Glutamatergic neuron (in vitro differentiated cells): ENCODE results near the gene RAB15. TPM values are rescaled to one million over a fixed set of nuclear protein-coding genes. Genes with fewer than 3 reads are reported as not detected.

ENCODE experiments used
- DNase-seq: peaks from one replicate; pipeline ENCODE4 v3.0.0; 2022
- H3K27ac Mint-ChIP-seq: one replicate; pipeline ENCODE4 v1.8.0; 2020; ENCODE audit warnings: mild to moderate bottlenecking, mixed read lengths, inconsistent platforms; ENCODE audit not compliant: unreplicated experiment
- H3K27me3 Mint-ChIP-seq: one replicate; pipeline ENCODE4 v1.8.0; 2020; ENCODE audit warnings: mild to moderate bottlenecking, moderate library complexity, mixed read lengths, inconsistent platforms; ENCODE audit not compliant: unreplicated experiment
- H3K36me3 Mint-ChIP-seq: one replicate; pipeline ENCODE4 v1.8.0; 2020; ENCODE audit warnings: mild to moderate bottlenecking, mixed read lengths, inconsistent platforms; ENCODE audit not compliant: unreplicated experiment
- H3K4me1 Mint-ChIP-seq: one replicate; pipeline ENCODE4 v1.8.0; 2020; ENCODE audit warnings: mild to moderate bottlenecking, low read depth, mixed read lengths, inconsistent platforms; ENCODE audit not compliant: unreplicated experiment
- H3K4me3 Mint-ChIP-seq: one replicate; pipeline ENCODE4 v1.8.0; 2020; ENCODE audit warnings: mild to moderate bottlenecking, mixed read lengths, inconsistent platforms; ENCODE audit not compliant: unreplicated experiment
- H3K9me3 Mint-ChIP-seq: one replicate; pipeline ENCODE4 v1.8.0; 2020; ENCODE audit warnings: mild to moderate bottlenecking, moderate library complexity, mixed read lengths, inconsistent platforms; ENCODE audit not compliant: unreplicated experiment
- total RNA-seq: library from RNA; stranded (reverse); fragmentation: NEBNext Ultra II Directional; extraction: Animal tissue kit (Norgen Biotek cat#: 25700); gene quantifications from one replicate; pipeline ENCODE4 v1.2.1, GENCODE V29; 2021; ENCODE audit not compliant: unreplicated experiment
- TF ChIP-seq, protein P1 (sequence below): fragments of 200-600 bp; sonication (generic); IDR thresholded peaks from one replicate; pipeline ENCODE4 v1.5.0; 2021; ENCODE audit not compliant: partially characterized antibody, unreplicated experiment

RAB15 gene
- total RNA-seq, 1 donor from 2014 or later: 79.5 TPM

DNA sequence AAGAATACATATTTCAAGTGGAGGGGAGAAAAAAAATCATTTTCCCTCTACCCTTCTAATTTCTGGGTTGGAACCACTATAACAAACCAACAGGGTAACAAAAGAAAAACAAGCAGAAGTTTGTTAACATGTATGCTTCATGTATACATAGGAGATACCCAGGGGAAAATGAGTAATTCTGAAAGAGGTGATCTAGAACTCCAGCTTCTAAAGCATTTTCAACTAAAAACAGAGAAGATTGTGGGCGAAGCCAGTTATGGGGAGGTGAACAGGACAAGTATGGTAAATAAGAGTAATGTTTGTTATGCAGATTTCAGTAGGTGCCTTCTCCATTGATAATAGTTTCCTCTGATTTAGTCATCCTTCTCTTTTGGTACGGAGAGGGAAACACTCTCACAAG lies 31.3 kb upstream of the RAB15 start:
- H3K27ac Mint-ChIP-seq: no peak overlapping the region
- no peak overlapping the region for H3K4me3 Mint-ChIP-seq
- no peaks in the 10 kb centered on the region for H3K27me3 Mint-ChIP-seq

DNA sequence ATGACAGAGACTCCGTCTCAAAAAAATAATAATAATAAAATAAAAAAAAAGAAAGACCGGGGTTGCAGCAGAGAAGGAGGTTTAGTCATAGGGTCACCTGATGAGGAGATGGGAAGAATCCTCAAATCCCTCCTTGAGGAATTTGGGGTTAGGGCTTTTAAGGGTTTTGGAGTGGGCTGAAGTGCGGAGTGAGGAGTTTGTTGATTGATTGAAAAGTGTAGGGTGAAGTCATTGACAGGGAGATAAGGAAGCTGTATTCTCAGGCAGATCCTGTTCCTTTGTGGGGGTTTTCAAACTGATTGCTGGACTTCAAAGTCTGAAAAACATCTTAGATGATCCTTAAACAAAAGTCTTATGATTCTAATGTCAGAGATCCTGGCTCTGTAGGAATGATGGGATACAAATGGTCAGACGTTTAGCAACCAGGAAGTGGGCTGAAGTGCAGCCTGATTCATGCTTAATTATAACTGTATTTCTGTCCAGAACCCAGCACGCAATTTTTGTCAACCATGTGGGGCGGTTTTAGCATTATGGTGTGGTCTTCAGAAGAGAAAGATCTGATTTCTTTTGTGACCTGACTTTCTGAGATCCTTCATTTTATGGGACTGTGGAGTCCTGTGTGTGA lies 30.6 kb upstream of the RAB15 start:
- TF ChIP-seq, protein P1, sequence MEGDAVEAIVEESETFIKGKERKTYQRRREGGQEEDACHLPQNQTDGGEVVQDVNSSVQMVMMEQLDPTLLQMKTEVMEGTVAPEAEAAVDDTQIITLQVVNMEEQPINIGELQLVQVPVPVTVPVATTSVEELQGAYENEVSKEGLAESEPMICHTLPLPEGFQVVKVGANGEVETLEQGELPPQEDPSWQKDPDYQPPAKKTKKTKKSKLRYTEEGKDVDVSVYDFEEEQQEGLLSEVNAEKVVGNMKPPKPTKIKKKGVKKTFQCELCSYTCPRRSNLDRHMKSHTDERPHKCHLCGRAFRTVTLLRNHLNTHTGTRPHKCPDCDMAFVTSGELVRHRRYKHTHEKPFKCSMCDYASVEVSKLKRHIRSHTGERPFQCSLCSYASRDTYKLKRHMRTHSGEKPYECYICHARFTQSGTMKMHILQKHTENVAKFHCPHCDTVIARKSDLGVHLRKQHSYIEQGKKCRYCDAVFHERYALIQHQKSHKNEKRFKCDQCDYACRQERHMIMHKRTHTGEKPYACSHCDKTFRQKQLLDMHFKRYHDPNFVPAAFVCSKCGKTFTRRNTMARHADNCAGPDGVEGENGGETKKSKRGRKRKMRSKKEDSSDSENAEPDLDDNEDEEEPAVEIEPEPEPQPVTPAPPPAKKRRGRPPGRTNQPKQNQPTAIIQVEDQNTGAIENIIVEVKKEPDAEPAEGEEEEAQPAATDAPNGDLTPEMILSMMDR: no peak
- DNase-seq: no peak
- no peaks in the 10 kb centered on the region for H3K27me3 Mint-ChIP-seq
- H3K9me3 Mint-ChIP-seq: peaks cover 5% of the 10 kb centered on the region
- no peak overlapping the region for H3K27ac Mint-ChIP-seq
- peaks cover 14% of the 10 kb centered on the region for H3K4me1 Mint-ChIP-seq
- no peaks in the 10 kb centered on the region for H3K36me3 Mint-ChIP-seq
- H3K4me3 Mint-ChIP-seq: no peak overlapping the region

More for the DNA sequence above, 31.3 kb upstream of the RAB15 start:
- H3K9me3 Mint-ChIP-seq: peaks cover 5% of the 10 kb centered on the region
- no peak for DNase-seq
- TF ChIP-seq, protein P1: no peak
- peaks cover 14% of the 10 kb centered on the region for H3K4me1 Mint-ChIP-seq
- no peaks in the 10 kb centered on the region for H3K36me3 Mint-ChIP-seq

DNA sequence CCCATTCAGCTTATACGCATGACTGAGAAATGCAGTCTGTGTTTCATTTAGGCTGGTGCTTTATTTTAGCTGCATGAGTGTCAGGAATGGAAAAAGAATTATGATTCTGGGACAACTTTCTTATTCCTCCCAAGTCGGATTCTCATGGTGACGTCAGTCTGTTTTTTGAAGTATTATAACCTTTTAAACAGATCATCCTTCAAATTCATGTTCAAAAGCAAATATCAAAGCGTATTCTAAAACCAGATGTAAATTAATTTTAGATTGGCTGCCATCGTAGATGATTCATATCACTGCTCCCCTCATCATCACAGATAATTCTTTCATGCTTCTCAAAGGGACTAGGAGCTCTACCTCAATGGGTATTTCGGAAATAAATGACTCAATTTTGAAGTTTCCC lies 29.6 kb upstream of the RAB15 start:
- peaks cover 5% of the 10 kb centered on the region for H3K9me3 Mint-ChIP-seq
- peaks cover 14% of the 10 kb centered on the region for H3K4me1 Mint-ChIP-seq
- no peaks in the 10 kb centered on the region for H3K27me3 Mint-ChIP-seq
- H3K27ac Mint-ChIP-seq: no peak overlapping the region
- no peak overlapping the region for H3K4me3 Mint-ChIP-seq
- TF ChIP-seq, protein P1: no peak
- H3K36me3 Mint-ChIP-seq: no peaks in the 10 kb centered on the region
- no peak for DNase-seq

DNA sequence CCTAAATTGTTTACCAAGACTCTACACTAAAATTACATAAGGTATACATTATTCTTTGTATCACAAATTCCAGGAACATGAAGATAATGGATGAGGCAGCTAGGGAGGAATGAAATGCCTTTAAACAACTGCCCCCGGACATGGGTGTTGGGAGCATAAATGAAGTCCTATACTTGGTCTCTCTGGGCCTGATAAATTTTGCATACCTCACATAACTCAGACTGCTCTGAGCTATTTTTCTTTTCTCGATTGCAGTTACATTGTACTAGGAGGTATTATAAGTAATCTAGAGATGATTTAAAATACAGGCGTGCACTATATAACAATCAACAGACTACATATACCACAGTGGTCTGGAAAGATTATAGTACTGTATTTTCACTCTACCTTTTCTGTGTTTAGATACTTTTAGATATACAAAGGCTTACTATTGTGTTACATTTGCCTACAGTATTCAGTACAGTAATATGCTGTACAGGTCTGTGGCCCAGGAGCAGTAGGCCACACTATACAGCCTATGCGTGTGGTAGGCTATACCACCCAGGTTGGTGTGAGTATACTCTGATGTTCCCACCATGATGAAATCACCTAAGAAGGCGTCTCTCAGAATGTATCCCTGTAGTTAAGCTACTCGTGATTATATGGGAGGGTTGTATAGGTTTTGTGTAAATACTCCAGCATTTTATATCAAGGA lies 28.9 kb upstream of the RAB15 start:
- DNase-seq: no peak
- H3K4me1 Mint-ChIP-seq: peaks cover 11% of the 10 kb centered on the region
- H3K27ac Mint-ChIP-seq: no peak overlapping the region
- H3K9me3 Mint-ChIP-seq: peaks cover 5% of the 10 kb centered on the region
- H3K36me3 Mint-ChIP-seq: no peaks in the 10 kb centered on the region
- TF ChIP-seq, protein P1: no peak
- no peaks in the 10 kb centered on the region for H3K27me3 Mint-ChIP-seq
- H3K4me3 Mint-ChIP-seq: no peak overlapping the region

DNA sequence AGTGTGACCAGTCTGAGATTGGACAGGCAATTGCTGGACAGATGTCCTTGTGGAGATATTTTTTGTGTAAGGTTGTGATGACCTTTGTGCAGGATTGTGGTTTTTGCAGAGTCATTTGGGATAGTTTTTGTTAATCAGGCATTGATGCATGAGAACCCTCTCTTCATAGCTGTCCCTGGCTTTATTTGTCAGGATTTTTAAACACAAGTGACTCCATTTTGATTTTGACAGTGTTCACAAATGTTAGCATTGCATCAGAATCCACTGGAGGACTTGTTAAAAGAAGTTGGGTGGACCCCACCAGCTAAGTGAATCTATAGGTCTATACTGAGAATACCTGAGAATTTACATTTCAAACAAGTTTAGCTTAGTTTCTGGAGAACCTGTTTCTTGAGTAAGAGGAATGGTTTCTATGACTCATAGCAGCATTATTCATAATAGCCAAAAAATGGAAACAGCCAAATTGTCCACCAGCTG lies 26.4 kb upstream of the RAB15 start:
- no peak overlapping the region for H3K27ac Mint-ChIP-seq
- H3K9me3 Mint-ChIP-seq: peaks cover 3% of the 10 kb centered on the region

More for the DNA sequence above, 26.4 kb upstream of the RAB15 start:
- H3K27me3 Mint-ChIP-seq: no peaks in the 10 kb centered on the region
- TF ChIP-seq, protein P1: no peak
- H3K4me3 Mint-ChIP-seq: no peak overlapping the region
- no peaks in the 10 kb centered on the region for H3K36me3 Mint-ChIP-seq
- H3K4me1 Mint-ChIP-seq: peaks cover 4% of the 10 kb centered on the region
- no peak for DNase-seq
